NCI-H146 (cell line): ENCODE data around the gene FLOT1.
"Not testable (repeated sequence)": the region's sequence is repeated elsewhere in the genome, so short reads cannot be mapped to it uniquely, and the experiment has no call there.

Experiments used
- DNase-seq: peaks from one replicate; lab custom pipeline; 2025; lab: John Stamatoyannopoulos, UW

FLOT1 gene

GRCh38 chr6:30747300-30747687 is 4.8 kb upstream of the FLOT1 start:
- no peak for DNase-seq

- peak; percentile 72 for DNase-seq
These were observed 1.7 kb upstream of the FLOT1 start, which contains the start of gene IER3 for GRCh38 chr6:30744054-30744805. IER3 (minus strand) TSS chr6:30744547; CDS start chr6:30744518, 29 bp downstream.

GRCh38 chr6:30743099-30744053 is 889 bp upstream of the FLOT1 start:
- no peak for DNase-seq

DNA sequence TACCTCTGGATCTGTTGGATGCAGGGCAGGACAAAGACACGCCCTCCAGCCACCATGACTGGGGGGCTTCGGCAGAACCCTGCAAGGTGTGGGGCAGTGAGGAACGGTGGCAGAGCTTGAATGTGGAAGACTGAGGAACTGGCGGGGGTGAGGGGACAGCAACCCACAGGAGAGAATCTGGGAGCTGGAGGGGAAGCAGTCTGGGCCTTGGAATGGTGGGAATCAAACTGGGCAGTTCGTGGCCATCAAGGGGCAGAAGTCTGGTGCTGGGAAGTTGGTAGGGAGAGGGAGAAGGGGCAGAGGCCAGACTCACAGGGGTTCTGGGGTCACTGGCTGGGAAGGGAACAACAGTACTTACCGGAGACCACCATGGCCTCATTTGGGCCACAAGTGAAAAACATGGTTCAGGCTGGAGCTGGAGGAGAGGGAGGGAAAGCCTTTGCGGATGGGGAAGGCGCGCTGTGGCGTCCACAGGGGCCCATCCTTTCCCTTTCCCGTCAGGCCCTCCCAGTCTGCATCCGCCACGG is 635 bp downstream of the FLOT1 start:
- no peak for DNase-seq

DNA sequence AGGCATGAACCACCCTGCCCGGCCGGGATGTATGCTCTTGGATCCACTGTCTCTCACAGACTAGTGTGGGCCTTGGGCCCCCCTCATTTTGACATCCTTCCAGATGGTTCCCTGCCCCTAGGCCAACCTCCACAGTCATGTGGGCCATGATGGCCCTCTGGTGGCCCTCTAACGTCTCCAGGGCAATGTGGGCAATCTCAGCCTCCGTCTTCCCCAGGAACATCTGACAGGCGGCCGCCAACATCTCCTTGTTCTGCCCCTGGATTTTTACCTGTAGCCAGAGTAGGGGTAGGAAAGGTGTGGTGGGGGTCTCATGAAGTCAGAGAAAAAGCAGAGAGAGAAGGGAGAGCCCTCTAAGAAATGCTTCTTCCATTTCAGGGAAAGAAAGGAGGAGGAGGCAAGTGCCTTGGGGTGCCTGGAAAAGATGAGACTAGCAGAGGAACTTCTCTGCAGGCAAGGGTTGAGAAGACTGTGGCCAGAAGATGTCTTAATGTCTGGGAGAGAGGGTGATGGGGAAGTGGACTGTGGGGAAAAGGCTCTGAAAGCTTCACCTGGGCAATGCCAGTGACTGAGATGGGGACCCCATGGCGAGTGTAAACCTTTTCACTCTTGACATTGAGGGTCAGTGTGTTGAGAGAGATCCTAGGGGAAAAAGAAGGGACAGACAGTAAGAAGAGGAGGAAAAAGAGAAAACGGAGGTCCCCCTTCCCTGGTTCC is 1.3 kb downstream of the FLOT1 start:
- DNase-seq, result no peak

GRCh38 chr6:30740540-30740870 is 2.0 kb downstream of the FLOT1 start:
- DNase-seq, result no peak

- no peak for DNase-seq
These were observed 4.0 kb downstream of the FLOT1 start for GRCh38 chr6:30738532-30738931.

DNA sequence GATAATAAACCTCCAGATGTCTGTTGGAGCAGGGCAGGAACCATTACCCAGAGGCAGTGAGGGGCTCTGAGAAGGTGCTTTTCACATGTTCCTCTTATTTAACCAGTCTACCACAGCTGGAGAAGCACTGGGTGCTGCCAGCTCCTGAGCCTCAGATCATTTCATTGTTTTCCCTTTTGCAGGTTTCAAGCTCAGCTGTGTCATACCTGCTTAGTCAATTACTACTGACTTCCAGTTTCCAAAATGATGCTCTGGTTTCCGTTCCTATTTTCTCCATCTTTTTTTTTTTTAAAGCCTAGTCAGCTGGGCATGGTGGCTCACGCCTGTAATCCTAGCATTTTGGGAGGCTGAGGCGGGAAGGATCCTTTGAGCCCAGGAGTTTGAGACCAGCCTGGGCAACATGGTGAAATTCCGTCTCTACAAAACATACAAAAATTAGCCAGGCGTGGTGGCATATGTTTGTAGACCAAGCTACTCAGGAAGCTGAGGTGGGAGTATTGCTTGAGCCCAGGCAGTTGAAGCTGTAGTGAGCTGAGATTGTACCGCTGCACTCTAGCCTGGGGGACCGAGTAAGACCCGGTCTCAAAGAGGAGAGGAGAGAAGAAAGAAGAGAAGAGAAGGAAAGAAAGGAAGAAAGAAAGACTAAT is 6.7 kb downstream of the FLOT1 start:
- no peak for DNase-seq

- DNase-seq, result no peak
These were observed 10.1 kb downstream of the FLOT1 start for GRCh38 chr6:30732237-30732943.

DNA sequence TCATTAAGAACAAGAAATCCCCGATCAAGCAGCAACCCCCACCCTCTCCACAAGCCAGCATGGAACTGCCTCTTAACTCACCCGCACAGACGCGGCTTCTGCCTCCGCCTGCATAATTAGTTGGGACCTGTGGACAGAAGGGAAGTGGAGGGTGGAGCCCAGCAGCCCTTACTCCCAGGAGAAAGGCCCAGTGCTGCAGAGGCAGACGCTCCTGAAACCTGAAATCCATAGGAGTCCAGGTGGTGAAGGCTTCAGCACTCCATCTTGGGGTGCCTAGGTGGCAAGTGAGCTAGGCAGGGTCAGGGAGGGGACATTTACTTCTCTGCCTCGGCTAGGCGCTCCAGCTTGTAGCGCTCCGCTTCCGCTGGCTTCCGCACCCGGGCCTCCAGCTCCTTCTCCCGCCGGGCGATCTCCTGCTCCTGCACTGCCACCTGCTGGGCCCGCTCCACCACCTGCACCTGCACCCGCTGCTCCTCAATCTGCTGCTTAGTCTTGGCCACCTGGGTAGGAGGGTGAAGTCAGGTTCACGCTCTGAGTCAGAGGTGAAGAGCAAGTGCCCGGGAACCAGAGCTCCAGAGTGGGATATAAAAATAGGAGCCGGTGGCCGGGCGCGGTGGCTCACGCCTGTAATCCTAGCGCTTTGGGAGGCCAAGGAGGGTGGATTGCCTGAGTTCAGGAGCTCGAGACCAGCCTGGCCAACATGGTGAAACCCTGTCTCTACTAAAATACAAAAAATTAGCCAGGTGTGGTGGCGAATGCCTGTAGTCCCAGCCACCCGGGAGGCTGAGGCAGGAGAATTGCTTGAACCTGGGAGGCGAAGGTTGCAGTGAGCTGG is 11.7 kb downstream of the FLOT1 start:
- DNase-seq, result peak; percentile 91

- no peak for DNase-seq
These were observed 14.4 kb downstream of the FLOT1 start for GRCh38 chr6:30727920-30728553.

DNA sequence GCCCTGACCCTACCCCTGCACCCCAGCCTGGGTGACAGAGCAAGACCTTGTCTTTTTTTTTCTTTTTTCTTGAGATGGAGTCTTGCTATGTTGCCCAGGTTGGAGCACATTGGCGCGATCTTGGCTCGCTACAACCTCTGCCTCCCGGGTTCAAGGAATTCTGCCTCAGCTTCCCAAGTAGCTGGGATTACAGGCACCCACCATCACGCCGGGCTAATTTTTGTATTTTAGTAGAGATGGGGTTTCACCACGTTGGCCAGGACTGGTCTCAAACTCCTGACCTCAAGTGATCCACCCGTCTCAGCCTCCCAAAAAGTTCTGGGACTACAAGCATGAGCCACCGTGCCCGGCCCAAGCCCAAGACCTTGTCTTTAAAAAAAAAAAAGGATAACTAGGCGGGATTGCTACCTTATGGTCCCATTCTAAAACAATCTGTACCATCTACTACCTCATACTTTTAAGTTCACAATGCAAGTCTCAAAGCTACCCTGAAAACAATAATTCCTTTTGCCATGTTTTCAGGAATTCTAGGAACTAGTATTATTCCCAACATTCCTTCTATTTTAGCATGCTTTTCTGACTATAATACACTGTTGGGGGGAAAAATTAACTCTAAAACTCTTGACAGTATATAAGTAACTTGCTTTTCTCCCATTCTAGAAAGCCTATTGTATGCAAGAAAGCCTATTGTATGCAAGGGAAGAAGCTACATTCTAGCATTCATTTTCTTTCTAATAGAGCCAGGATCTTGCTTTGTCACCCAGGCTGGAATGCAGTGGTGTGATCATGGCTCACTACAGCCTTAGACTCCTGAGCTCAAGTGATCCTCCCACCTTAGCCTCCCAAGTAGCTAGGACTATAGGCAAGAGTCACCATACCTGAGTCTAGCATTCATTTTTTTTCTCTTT is 15.7 kb downstream of the FLOT1 start:
- no peak for DNase-seq

DNA sequence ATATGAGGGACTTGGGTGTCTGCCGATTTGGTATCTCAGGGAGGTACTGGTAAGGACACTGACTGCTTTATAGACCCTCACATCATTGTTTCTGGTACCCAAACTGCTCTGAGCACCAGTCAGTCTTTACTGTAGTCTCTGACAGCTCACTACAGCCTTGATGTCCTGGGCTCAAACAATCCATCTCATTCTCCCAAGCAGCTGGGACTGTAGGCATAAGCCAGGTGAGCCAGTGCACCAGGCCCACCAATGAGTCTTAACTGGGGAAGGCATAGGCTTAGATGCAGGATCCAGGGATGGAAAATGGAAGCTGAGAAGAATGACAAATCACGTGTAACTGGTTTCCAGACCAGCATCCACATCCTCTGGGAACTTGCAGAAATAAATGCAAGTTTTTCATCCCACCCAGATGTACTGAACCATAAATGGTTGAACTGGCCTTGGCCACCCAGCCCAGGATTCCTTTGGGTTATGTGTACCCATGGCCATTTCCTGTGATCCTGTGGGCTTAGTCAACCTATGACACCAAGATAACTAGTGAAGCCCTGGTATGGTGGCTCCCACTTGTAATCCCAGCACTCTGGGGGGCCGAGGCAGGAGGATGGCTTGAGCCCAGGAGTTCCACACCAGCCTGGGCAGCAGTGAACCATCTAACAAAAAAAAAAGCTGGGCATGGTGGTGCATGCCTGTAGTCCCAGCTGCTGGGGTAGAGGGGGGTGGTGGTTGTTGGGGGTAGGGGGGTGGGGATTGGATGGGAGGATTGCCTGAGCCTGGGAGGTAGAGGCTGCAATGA is 16.6 kb downstream of the FLOT1 start:
- peak; percentile 41 for DNase-seq

DNA sequence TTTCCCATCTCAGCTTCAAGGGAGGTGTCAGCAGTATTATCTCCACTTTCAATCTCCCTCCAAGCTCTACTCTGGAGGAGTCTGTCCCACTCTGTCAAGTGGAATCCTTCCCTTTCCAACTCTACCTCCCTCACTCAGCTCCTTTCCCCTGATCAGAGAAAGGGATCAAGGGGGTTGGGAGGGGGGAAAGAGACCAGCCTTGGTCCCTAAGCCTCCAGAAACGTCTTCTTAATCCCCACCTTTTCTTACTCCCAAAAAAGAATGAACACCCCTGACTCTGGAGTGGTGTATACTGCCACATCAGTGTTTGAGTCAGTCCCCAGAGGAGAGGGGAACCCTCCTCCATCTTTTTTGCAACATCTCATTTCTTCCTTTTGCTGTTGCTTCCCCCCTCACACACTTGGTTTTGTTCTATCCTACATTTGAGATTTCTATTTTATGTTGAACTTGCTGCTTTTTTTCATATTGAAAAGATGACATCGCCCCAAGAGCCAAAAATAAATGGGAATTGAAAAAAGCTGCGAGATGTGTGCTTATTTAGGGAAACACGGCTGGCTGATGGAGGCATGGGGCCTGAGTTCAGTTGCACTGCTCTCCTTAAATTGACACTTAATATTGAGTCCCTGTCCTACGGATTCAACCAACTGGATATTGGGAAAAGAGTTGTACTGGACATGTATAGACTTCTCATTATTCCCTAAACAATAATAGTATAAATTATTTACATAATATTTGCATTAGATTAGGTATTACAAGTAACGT is 17.4 kb downstream of the FLOT1 start:
- no peak for DNase-seq

DNA sequence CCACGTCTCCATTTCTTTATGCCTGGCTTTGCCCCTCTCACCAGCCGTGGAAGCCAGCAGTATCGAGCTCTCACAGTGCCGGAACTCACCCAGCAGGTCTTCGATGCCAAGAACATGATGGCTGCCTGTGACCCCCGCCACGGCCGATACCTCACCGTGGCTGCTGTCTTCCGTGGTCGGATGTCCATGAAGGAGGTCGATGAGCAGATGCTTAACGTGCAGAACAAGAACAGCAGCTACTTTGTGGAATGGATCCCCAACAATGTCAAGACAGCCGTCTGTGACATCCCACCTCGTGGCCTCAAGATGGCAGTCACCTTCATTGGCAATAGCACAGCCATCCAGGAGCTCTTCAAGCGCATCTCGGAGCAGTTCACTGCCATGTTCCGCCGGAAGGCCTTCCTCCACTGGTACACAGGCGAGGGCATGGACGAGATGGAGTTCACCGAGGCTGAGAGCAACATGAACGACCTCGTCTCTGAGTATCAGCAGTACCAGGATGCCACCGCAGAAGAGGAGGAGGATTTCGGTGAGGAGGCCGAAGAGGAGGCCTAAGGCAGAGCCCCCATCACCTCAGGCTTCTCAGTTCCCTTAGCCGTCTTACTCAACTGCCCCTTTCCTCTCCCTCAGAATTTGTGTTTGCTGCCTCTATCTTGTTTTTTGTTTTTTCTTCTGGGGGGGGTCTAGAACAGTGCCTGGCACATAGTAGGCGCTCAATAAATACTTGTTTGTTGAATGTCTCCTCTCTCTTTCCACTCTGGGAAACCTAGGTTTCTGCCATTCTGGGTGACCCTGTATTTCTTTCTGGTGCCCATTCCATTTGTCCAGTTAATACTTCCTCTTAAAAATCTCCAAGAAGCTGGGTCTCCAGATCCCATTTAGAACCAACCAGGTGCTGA is 18.4 kb downstream of the FLOT1 start:
- DNase-seq, result not testable (repeated sequence)
